A549 (cell line): ENCODE results near the gene ATP9B.

Source experiments
- CEBPB ChIP-seq, 2 experiments: fragments of >200 bp in 1 of 2; sonication (Bioruptor Twin) in 1 of 2; formaldehyde crosslinking in 1 of 2; IDR thresholded peaks; 2 replicates each; pipeline ENCODE4 v1.6.1; 2012 to 2016
- EP300 ChIP-seq, 2 experiments: fragments of >200 bp; sonication (Bioruptor Twin); formaldehyde crosslinking; IDR thresholded peaks; 2 replicates in 1 of 2; 3 replicates in 1 of 2; pipeline ENCODE4 v1.6.1; 2016 to 2017

DNA sequence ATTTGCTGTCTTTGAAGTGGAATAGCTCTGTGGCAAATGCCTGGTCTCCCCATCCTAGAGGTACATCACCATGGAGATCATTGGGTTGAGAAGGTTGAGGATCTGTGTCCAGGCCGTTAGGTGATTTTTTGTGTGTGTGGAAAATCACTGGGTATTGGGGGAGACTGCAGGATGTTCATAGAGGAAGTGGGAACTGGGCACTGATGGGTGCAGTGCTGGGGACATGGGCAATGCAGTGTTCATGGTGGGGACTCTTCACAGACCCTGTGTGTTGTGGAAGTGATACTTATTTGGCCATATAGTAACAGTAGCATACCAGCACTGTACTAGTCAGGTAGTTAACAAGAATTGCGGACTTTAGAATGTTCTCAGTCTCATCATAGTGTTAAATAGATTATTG lies 34.9 kb downstream of the ATP9B start:
- no peak for TF ChIP-seq CEBPB (IDR thresholded peaks at IDR 0.05)
- no peak for TF ChIP-seq EP300 (IDR thresholded peaks at IDR 0.05)
